Mucosa of descending colon (tissue), 3 donors: ENCODE measurements around the gene CAPZB. TPM values are rescaled to one million over a fixed set of nuclear protein-coding genes. Genes with fewer than 3 reads are reported as not detected.

Source experiments
- ATAC-seq: fragments of 200-7000 bp; cut with Tn5 transposase; one replicate; pipeline ENCODE4 v1.9.1; 2020; ENCODE audit warnings: mild to moderate bottlenecking, moderate library complexity
- DNase-seq, 3 donors: peaks; one replicate each; pipeline ENCODE4 v3.0.0-alpha.2; 2020
- H3K36me3 ChIP-seq: fragments of 200-600 bp; one replicate; pipeline ENCODE4 v1.8.0; 2021; ENCODE audit warnings: low read depth, mild to moderate bottlenecking
- H3K4me1 ChIP-seq: fragments of 200-600 bp; one replicate; pipeline ENCODE4 v1.8.0; 2021; ENCODE audit warnings: low read depth, mild to moderate bottlenecking
- H3K4me3 ChIP-seq: fragments of 200-600 bp; one replicate; pipeline ENCODE4 v1.8.0; 2021; ENCODE audit warnings: mild to moderate bottlenecking
- H3K9me3 ChIP-seq: fragments of 200-600 bp; one replicate; pipeline ENCODE4 v1.8.0; 2021; ENCODE audit warnings: mild to moderate bottlenecking
- CTCF ChIP-seq: fragments of 200-600 bp; IDR thresholded peaks from one replicate; pipeline ENCODE4 v1.8.0; 2022; ENCODE audit warnings: antibody characterized with exemption, mild to moderate bottlenecking
- intact Hi-C, 2 donors: fragments of 100-400 bp; cut with DNase I in 1 of 2; cut with micrococcal nuclease in 1 of 2; formaldehyde crosslinking; loops; one replicate each; pipeline versions ENCODE4 v1.11.0 to v1.11.1; 2022; cut with DNase I, micrococcal nuclease
- total RNA-seq, 3 donors: library from RNA; stranded (reverse); fragmentation: NEBNext Ultra II Directional in 2 of 3; extraction: Animal tissue kit (Norgen Biotek cat#: 25700) in 2 of 3; gene quantifications; one replicate each; pipeline versions ENCODE4 v1.2.1 to v1.2.4, GENCODE V29; 2021 to 2023
- donor health status: DM: no; HTN: no; CAD: no; lungs with moderate emphysema.
- donor health status: DM: no; HTN: no; CAD: no.
- donor health status: DM: no; HTN: yes; CAD: no.

CAPZB gene
- total RNA-seq, 3 donors from 2014 or later: 346 to 393 (median 381) TPM

GRCh38 chr1:19365721-19366120 is 119.6 kb downstream of the CAPZB start:
- DNase-seq: no peak
- H3K9me3 ChIP-seq: no peaks in the 10 kb centered on the region
- H3K36me3 ChIP-seq: no peaks in the 10 kb centered on the region
- intact Hi-C loops: no loop called here
- peaks cover 5% of the 10 kb centered on the region for H3K4me1 ChIP-seq
- no peak for ATAC-seq
- no peak overlapping the region for H3K4me3 ChIP-seq
- no peak for TF ChIP-seq CTCF

DNA sequence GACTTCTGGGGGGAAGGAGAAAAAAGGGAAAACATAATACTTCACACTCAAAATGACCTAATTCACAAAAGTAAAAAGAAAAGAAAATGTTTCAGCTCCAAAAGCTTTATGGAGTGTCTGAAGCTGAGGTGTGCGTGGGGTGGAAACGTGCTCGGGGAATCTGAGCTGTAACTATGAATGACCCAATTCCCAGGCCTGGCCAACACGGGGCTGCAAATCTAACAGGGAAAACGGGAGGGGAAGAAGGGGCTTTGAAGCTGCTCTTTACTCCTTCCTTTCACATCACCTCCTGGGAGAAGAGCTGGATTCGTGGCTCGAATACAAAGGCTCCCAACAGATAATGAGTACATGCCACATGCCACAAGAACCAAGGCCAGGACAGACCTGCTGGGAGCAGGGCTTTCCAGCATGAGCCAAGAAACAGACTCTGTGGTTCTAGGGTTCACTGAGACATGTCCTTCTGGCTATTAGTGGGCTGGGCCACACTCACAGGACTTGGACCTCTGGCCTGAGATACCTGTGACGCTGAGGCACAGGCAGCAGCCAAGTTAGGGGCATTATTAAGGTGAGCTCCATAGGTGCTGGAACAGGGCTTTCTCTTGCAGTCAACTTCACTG is 121.7 kb downstream of the CAPZB start:
- ATAC-seq: no peak
- intact Hi-C loops: no loop called here
- no peak for TF ChIP-seq CTCF
- DNase-seq: no peak
- no peaks in the 10 kb centered on the region for H3K36me3 ChIP-seq
- peaks cover 5% of the 10 kb centered on the region for H3K4me1 ChIP-seq
- no peaks in the 10 kb centered on the region for H3K9me3 ChIP-seq
- no peak overlapping the region for H3K4me3 ChIP-seq

DNA sequence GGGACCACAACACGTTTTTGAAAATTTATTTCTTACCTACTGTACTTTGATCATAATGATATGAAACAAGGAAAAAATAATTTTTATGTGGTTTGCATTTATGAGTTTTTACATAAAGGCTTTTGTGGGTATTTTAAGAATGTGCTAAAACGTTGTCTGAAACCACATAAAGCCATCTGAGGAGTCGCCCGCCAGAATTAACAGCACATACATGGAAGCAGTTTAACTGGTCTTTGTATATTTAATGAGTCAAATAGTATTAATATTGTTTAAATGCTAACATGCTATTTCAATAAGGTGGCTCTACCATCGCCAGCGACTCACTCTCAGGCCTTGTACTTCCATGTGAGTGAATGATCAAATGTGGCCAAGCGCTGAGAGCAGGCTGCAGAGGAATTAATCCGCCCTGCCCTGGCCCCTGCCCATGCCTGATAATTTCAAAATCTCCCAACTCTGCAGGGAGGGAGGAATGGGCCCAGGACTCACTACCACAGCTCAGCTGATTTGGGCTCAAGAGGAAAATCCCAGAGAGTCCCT is 123.7 kb downstream of the CAPZB start:
- intact Hi-C loops: no loop called here
- no peaks in the 10 kb centered on the region for H3K4me1 ChIP-seq
- no peak overlapping the region for H3K4me3 ChIP-seq
- no peaks in the 10 kb centered on the region for H3K9me3 ChIP-seq
- ATAC-seq: no peak
- H3K36me3 ChIP-seq: no peaks in the 10 kb centered on the region
- TF ChIP-seq CTCF: no peak
- DNase-seq: no peak

DNA sequence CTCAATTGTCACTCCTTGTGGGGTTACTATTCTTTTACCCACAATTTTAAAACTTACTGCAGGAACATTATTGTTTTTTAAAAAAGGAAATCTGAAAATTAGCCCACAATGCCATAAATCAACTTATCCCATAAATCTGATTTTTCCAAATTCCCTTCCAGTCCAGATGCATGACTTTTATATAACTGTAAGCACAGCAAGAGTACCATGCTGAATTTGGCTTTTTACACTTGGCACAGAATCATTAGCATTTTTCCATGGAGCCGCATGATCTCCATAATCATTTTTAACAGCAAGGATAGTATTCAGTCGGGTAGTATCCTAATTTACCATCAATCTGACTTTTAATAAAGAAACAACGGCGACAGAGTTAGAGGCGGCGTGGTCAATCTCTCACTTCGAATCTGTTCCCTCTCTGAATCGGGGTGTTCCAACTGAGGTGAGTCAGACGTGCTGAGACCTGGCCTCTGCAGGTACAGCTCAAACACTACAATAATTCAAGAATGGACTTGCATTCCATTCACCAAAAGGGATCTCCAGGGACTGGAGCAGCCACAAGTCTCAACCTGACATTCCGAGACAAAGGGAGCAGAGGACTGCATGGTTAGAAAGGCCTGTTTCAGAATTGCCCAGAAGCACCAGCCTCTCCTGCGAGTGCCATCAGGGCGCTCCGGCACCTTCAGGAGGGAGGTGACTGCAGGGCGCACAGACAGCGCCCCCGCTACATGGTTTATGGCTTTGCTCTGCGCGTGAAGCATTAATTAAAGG is 124.3 kb downstream of the CAPZB start:
- no peak for TF ChIP-seq CTCF
- no peaks in the 10 kb centered on the region for H3K4me1 ChIP-seq
- no peaks in the 10 kb centered on the region for H3K9me3 ChIP-seq
- ATAC-seq (no peak), DNase-seq (no peak)
- intact Hi-C loops: no loop called here
- no peak overlapping the region for H3K4me3 ChIP-seq
- no peaks in the 10 kb centered on the region for H3K36me3 ChIP-seq

- no peak for TF ChIP-seq CTCF
- peaks cover 1% of the 10 kb centered on the region for H3K36me3 ChIP-seq
- DNase-seq (no peak), ATAC-seq (no peak)
- no peaks in the 10 kb centered on the region for H3K9me3 ChIP-seq
- no peaks in the 10 kb centered on the region for H3K4me1 ChIP-seq
- intact Hi-C loops: no loop called here
- H3K4me3 ChIP-seq: no peak overlapping the region
Observed at GRCh38 chr1:19360432-19360831, 124.9 kb downstream of the CAPZB start.
